ENCODE data around the gene AIFM3. TPM values are rescaled to one million over a fixed set of nuclear protein-coding genes. Genes with fewer than 3 reads are reported as not detected.

Gene AIFM3
- total and polyA plus RNA-seq, 2 of the 4 experiments (the other 2 are of a cell fraction) = 0.09 to 0.18 TPM

GRCh38 chr22:21001601-21002325 is 34.7 kb downstream of the AIFM3 start, which contains the start of gene THAP7:
TSS of gene THAP7 (minus strand) at chr22:21002118. CDS start at chr22:21001911, 207 bp downstream.
- Histone ChIP-seq H3K9me1 (ENCODE audit: insufficient read depth, low read length) (peaks cover 13% of the 10 kb centered on the region; the same call in 1 of the 2 replicates), H4K5ac (ENCODE audit: low read depth, low read length) (peak within 1 kb of the TSS; percentile 93), H2AK9ac (replicated peaks; ENCODE audit: low read depth, low read length, poor library complexity) (peak within 1 kb of the TSS; percentile 100), H4K8ac (ENCODE audit: low read depth in 2 of 2, low read length in 2 of 2) (peak within 1 kb of the TSS; percentile 91 to 97), H4K91ac (ENCODE audit: insufficient read depth, low read depth, low read length) (peak within 1 kb of the TSS; percentile 89), H2BK5ac (ENCODE audit: low read depth, low read length, poor library complexity, severe bottlenecking) (peak within 1 kb of the TSS; percentile 84), H3K14ac (replicated peaks; ENCODE audit: low read depth, low read length) (peak within 1 kb of the TSS; percentile 96), H3K27ac (ENCODE audit: insufficient read depth, low read length) (peak within 1 kb of the TSS; percentile 93), H2AK5ac (ENCODE audit: low read depth, low read length) (peak within 1 kb of the TSS; percentile 77), H2BK15ac (ENCODE audit: low read depth, low read length) (peak within 1 kb of the TSS; percentile 14; the same call in 1 of the 3 replicates), H3K9me3 (ENCODE audit: control insufficient read depth, insufficient read depth, low read length) (no peaks in the 10 kb centered on the region), H3K4ac (ENCODE audit: low read depth, low read length) (peak within 1 kb of the TSS; percentile 90), H3K79me1 (ENCODE audit: low read depth in 1 of 2, low read length in 2 of 2) (peaks cover 19 to 49% of the 10 kb centered on the region in 2 experiments), H3K56ac (ENCODE audit: extremely low read depth, insufficient read depth, low read length) (peak within 1 kb of the TSS; percentile 93), H2AFZ (replicated peaks; ENCODE audit: low read length, poor library complexity) (peak within 1 kb of the TSS; percentile 97), H4K20me1 (ENCODE audit: insufficient read depth, low read length) (peaks cover 9% of the 10 kb centered on the region; the same call in 1 of the 2 replicates), H3K36me3 (ENCODE audit: control insufficient read depth, insufficient read depth, low read length) (peaks cover 25% of the 10 kb centered on the region; the same call in 1 of the 2 replicates), H3K9ac (ENCODE audit: low read depth, low read length) (peak within 1 kb of the TSS; percentile 95), H3K4me2 (ENCODE audit: low read depth, low read length) (peak within 1 kb of the TSS; percentile 97), H3K4me1 (ENCODE audit: control insufficient read depth, insufficient read depth, low read length) (peaks cover 15% of the 10 kb centered on the region), H3K27me3 (ENCODE audit: control insufficient read depth, insufficient read depth, low read length) (no peaks in the 10 kb centered on the region), H3K23ac (ENCODE audit: low read depth, low read length) (peak within 1 kb of the TSS; percentile 93), H2BK120ac (ENCODE audit: low read depth, low read length) (peak within 1 kb of the TSS; percentile 50; the same call in 1 of the 2 replicates), H3K18ac (ENCODE audit: low read depth, low read length) (peak within 1 kb of the TSS; percentile 86), H2BK20ac (ENCODE audit: low read depth, low read length) (peak within 1 kb of the TSS; percentile 26; the same call in 1 of the 2 replicates), H3K4me3 (ENCODE audit: insufficient read depth, low read depth, low read length) (peak within 1 kb of the TSS; percentile 75)
- ChIA-PET CTCF (interaction anchor here (1.0 to 1.2 kb wide), 2 partner anchors 19 to 116 kb away, joined by 3 read pairs; no protein-coding TSS in a partner anchor), POLR2A (ENCODE audit: unreplicated experiment) (interaction anchor here (1.0 kb wide), 1 partner anchor 13 kb away, joined by 3 read pairs; the partner anchor contains the start of gene P2RX6)
- dilution Hi-C loops (cut with HindIII; ENCODE audit: low sequenced_read_pairs, unreplicated experiment) = no loop called here
- intact Hi-C loops (cut with micrococcal nuclease) = loop anchor here (1.0 kb wide), 1 partner anchor 44 kb away; the partner anchor contains the start of gene LRRC74B
- no TSS peak for BruUV-seq (replicated peaks)
- DNase-seq (peak; percentile 93), ATAC-seq (ENCODE audit: low read depth) (peak; percentile 91)
- in situ Hi-C loops (cut with MboI; ENCODE audit: low sequenced_read_pairs) = no loop called here
- WGBS, 2 experiments (ENCODE audit: extremely low coverage in 2 of 2, insufficient read length in 1 of 2) = 0% methylated on average over 30 of the region's 83 CpGs; no CpG with 5 or more reads in 1 of the 2 experiments
- TF ChIP-seq MXI1 (IDR thresholded peaks at IDR 0.05; ENCODE audit: borderline replicate concordance, low read depth, low read length) (peak; percentile 80; the same call in 1 of the 2 replicates), NFE2L2 (IDR thresholded peaks at IDR 0.05; ENCODE audit: low read depth, low read length) (no peak), BHLHE40 (IDR thresholded peaks at IDR 0.05; ENCODE audit: low read depth, low read length) (peak; percentile 93), POLR2A (IDR thresholded peaks at IDR 0.05; ENCODE audit: low read depth, low read length) (peak; percentile 88), ELK1 (IDR thresholded peaks at IDR 0.05; ENCODE audit: borderline replicate concordance, low read depth, low read length) (peak; percentile 31; the same call in 1 of the 2 replicates), MAZ (IDR thresholded peaks at IDR 0.05; ENCODE audit: borderline replicate concordance, low read depth, low read length) (peak; percentile 98), MAFK (IDR thresholded peaks at IDR 0.05; ENCODE audit: low read depth, low read length) (no peak), FOS (IDR thresholded peaks at IDR 0.05; ENCODE audit: low read depth, low read length) (no peak), USF2 (IDR thresholded peaks at IDR 0.05; ENCODE audit: low read depth, low read length) (peak; percentile 77)

Measured in IMR-90 (cell line).